NCI-H2029 (cell line): ENCODE results near the gene SORD.
"Not testable (repeated sequence)": the region's sequence is repeated elsewhere in the genome, so short reads cannot be mapped to it uniquely, and the experiment has no call there.

ENCODE experiments used
- DNase-seq: peaks from one replicate; lab custom pipeline; 2025; lab: John Stamatoyannopoulos, UW

SORD gene

GRCh38 chr15:45022871-45023658, at the start of gene SORD:
Gene SORD (plus strand): TSS chr15:45023195. CDS start chr15:45023284, 89 bp downstream.
- DNase-seq, result peak; percentile 72

- DNase-seq, result not testable (repeated sequence)
Observed at GRCh38 chr15:44976183-44976582, 46.8 kb upstream of the SORD start.

- not testable (repeated sequence) for DNase-seq
Observed at GRCh38 chr15:44977781-44978180, 45.2 kb upstream of the SORD start.

GRCh38 chr15:44979617-44980339, 43.2 kb upstream of the SORD start:
- DNase-seq, result not testable (repeated sequence)

GRCh38 chr15:44984144-44984543, 38.9 kb upstream of the SORD start:
- not testable (repeated sequence) for DNase-seq

- not testable (repeated sequence) for DNase-seq
Observed at GRCh38 chr15:44986346-44987055, 36.5 kb upstream of the SORD start.

GRCh38 chr15:44987711-44988110, 35.3 kb upstream of the SORD start:
- DNase-seq, result not testable (repeated sequence)

GRCh38 chr15:44988184-44988869, 34.7 kb upstream of the SORD start:
- not testable (repeated sequence) for DNase-seq

GRCh38 chr15:44988870-44989219, 34.1 kb upstream of the SORD start:
- DNase-seq, result not testable (repeated sequence)

GRCh38 chr15:44997632-44998031, 25.4 kb upstream of the SORD start:
- not testable (repeated sequence) for DNase-seq

GRCh38 chr15:44999105-44999504, 23.9 kb upstream of the SORD start:
- no peak for DNase-seq

GRCh38 chr15:45001180-45001579, 21.8 kb upstream of the SORD start:
- DNase-seq, result not testable (repeated sequence)

GRCh38 chr15:45003731-45004410, 19.1 kb upstream of the SORD start:
- DNase-seq, result not testable (repeated sequence)

GRCh38 chr15:45004590-45005175, 18.3 kb upstream of the SORD start:
- not testable (repeated sequence) for DNase-seq

GRCh38 chr15:45009046-45009445, 13.9 kb upstream of the SORD start:
- no peak for DNase-seq

- not testable (repeated sequence) for DNase-seq
Observed at GRCh38 chr15:45015114-45015513, 7.9 kb upstream of the SORD start.

GRCh38 chr15:45020222-45020900, 2.6 kb upstream of the SORD start:
- DNase-seq, result not testable (repeated sequence)

GRCh38 chr15:45020901-45021259, 2.1 kb upstream of the SORD start:
- DNase-seq, result not testable (repeated sequence)

GRCh38 chr15:45021348-45021747, 1.6 kb upstream of the SORD start:
- no peak for DNase-seq

- DNase-seq, result no peak
Observed at GRCh38 chr15:45023659-45024225, 747 bp downstream of the SORD start.
